Glutamatergic neuron (in vitro differentiated cells): ENCODE measurements around the gene PKM. TPM values are rescaled to one million over a fixed set of nuclear protein-coding genes. Genes with fewer than 3 reads are reported as not detected.

Source experiments
- DNase-seq: peaks from one replicate; pipeline ENCODE4 v3.0.0; 2022
- H3K27ac Mint-ChIP-seq: one replicate; pipeline ENCODE4 v1.8.0; 2020; ENCODE audit warnings: mild to moderate bottlenecking, mixed read lengths, inconsistent platforms; ENCODE audit not compliant: unreplicated experiment
- H3K27me3 Mint-ChIP-seq: one replicate; pipeline ENCODE4 v1.8.0; 2020; ENCODE audit warnings: mild to moderate bottlenecking, moderate library complexity, mixed read lengths, inconsistent platforms; ENCODE audit not compliant: unreplicated experiment
- H3K36me3 Mint-ChIP-seq: one replicate; pipeline ENCODE4 v1.8.0; 2020; ENCODE audit warnings: mild to moderate bottlenecking, mixed read lengths, inconsistent platforms; ENCODE audit not compliant: unreplicated experiment
- H3K4me1 Mint-ChIP-seq: one replicate; pipeline ENCODE4 v1.8.0; 2020; ENCODE audit warnings: mild to moderate bottlenecking, low read depth, mixed read lengths, inconsistent platforms; ENCODE audit not compliant: unreplicated experiment
- H3K4me3 Mint-ChIP-seq: one replicate; pipeline ENCODE4 v1.8.0; 2020; ENCODE audit warnings: mild to moderate bottlenecking, mixed read lengths, inconsistent platforms; ENCODE audit not compliant: unreplicated experiment
- H3K9me3 Mint-ChIP-seq: one replicate; pipeline ENCODE4 v1.8.0; 2020; ENCODE audit warnings: mild to moderate bottlenecking, moderate library complexity, mixed read lengths, inconsistent platforms; ENCODE audit not compliant: unreplicated experiment
- total RNA-seq: library from RNA; stranded (reverse); fragmentation: NEBNext Ultra II Directional; extraction: Animal tissue kit (Norgen Biotek cat#: 25700); gene quantifications from one replicate; pipeline ENCODE4 v1.2.1, GENCODE V29; 2021; ENCODE audit not compliant: unreplicated experiment
- TF ChIP-seq, protein P1 (sequence below): fragments of 200-600 bp; sonication (generic); IDR thresholded peaks from one replicate; pipeline ENCODE4 v1.5.0; 2021; ENCODE audit not compliant: partially characterized antibody, unreplicated experiment

Gene PKM
- total RNA-seq, 1 donor from 2014 or later: 949 TPM

DNA sequence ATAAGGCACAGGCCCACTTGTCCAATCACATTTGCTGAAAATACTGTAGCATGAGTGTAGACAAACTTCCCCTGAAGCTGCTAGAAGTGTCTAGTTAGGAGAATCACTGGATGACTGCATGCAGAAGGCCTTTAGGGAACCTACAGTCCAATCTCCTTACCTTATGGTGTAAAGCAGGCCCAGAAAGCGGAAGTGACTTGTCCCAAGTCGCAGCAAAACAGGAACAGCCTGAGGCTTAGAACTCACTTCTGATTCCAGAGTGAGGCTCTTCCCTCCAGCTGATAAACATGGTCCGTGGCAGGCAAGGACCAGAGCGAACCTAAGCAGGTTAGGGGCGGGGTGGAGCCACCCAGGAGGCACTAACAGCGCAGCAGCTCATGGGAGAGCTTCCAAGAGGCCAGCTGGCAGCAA lies 35.9 kb downstream of the PKM start:
- Mint-ChIP-seq H3K27ac (no peak overlapping the region), H3K9me3 (peaks cover 13% of the 10 kb centered on the region), H3K4me1 (peaks cover 5% of the 10 kb centered on the region), H3K36me3 (no peaks in the 10 kb centered on the region), H3K4me3 (no peak overlapping the region), H3K27me3 (peaks cover 12% of the 10 kb centered on the region)
- TF ChIP-seq, protein P1, sequence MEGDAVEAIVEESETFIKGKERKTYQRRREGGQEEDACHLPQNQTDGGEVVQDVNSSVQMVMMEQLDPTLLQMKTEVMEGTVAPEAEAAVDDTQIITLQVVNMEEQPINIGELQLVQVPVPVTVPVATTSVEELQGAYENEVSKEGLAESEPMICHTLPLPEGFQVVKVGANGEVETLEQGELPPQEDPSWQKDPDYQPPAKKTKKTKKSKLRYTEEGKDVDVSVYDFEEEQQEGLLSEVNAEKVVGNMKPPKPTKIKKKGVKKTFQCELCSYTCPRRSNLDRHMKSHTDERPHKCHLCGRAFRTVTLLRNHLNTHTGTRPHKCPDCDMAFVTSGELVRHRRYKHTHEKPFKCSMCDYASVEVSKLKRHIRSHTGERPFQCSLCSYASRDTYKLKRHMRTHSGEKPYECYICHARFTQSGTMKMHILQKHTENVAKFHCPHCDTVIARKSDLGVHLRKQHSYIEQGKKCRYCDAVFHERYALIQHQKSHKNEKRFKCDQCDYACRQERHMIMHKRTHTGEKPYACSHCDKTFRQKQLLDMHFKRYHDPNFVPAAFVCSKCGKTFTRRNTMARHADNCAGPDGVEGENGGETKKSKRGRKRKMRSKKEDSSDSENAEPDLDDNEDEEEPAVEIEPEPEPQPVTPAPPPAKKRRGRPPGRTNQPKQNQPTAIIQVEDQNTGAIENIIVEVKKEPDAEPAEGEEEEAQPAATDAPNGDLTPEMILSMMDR: no peak
- DNase-seq: no peak

GRCh38 chr15:72193836-72194396 lies 37.1 kb downstream of the PKM start:
- no peaks in the 10 kb centered on the region for H3K36me3 Mint-ChIP-seq
- TF ChIP-seq, protein P1: no peak
- H3K9me3 Mint-ChIP-seq: peaks cover 7% of the 10 kb centered on the region
- H3K27ac Mint-ChIP-seq: no peak overlapping the region
- DNase-seq: no peak
- H3K4me1 Mint-ChIP-seq: peaks cover 5% of the 10 kb centered on the region
- H3K4me3 Mint-ChIP-seq: no peak overlapping the region
- peaks cover 12% of the 10 kb centered on the region for H3K27me3 Mint-ChIP-seq

- peaks cover 7% of the 10 kb centered on the region for H3K27me3 Mint-ChIP-seq
- no peaks in the 10 kb centered on the region for H3K36me3 Mint-ChIP-seq
- no peak overlapping the region for H3K27ac Mint-ChIP-seq
- no peak overlapping the region for H3K4me3 Mint-ChIP-seq
- no peak for DNase-seq
- peaks cover 2% of the 10 kb centered on the region for H3K9me3 Mint-ChIP-seq
- TF ChIP-seq, protein P1: no peak
- peaks cover 5% of the 10 kb centered on the region for H3K4me1 Mint-ChIP-seq
Observed at GRCh38 chr15:72192416-72192815, 38.6 kb downstream of the PKM start.

DNA sequence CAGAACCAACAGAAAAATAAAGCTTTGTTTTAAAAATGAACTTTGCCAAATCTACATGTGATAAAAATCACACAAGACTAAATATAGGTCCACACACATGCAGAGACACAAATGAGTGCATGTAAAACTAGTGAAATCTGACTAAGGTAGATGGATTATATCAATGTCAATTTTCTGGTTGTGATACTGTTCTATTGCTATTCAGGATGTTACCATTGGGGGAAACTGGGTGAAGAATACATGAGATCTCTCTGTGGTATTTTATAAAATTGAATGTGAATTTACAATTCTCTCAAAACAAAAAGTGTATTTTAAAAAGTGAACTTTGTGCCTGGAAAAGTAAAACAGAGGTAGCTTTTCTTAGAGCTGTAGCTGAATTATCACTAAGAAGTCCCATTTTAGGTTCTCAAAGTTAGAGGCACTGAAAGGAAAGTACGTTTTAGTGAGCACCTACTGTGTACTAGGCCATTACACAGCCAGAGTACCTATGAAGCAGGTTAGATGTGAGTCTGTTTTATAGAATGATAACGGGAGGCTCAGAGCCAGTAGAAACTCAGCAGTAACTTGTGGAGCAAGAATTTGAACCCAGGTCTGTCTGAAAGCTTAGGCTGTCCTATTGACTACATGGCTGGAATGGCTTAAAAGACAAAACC lies 41.6 kb downstream of the PKM start:
- TF ChIP-seq, protein P1: no peak
- DNase-seq: no peak
- H3K4me3 Mint-ChIP-seq: no peak overlapping the region
- H3K36me3 Mint-ChIP-seq: no peaks in the 10 kb centered on the region
- peaks cover 6% of the 10 kb centered on the region for H3K27me3 Mint-ChIP-seq
- H3K9me3 Mint-ChIP-seq: no peaks in the 10 kb centered on the region
- no peak overlapping the region for H3K27ac Mint-ChIP-seq
- H3K4me1 Mint-ChIP-seq: peaks cover 5% of the 10 kb centered on the region

DNA sequence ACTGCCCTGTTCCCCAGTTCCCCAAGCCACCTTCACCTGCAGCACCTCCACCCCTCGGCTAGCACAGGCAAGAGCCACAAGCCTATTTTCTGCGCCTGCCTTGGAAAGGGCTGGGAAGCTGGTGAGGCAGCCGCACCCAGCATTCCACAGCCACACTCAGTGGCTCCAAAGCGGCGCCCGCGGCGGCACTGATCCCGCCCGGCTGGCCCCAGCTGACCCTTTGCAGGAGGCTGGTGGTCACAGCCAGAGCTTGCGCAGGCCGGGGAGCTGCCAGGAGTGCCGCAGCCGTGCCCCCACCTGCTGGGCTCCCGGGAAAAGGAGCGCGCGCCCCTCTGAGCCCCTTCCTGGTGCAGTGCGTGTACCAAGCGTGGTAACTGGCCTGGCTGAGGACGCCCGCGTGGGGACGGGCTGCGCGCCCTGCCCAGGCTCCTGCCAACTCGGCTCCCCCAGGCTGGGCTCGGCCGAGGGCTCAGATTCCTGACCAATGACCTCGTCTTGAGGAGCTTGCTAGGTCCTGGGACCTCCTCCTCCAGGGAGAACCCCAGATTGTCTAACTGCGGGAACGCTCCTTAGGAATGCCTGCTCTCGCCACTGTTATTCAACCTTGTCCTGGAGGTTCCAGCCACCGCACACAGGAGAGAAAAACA lies 46.7 kb downstream of the PKM start:
- peak; percentile 66 for DNase-seq
- no peaks in the 10 kb centered on the region for H3K4me1 Mint-ChIP-seq
- H3K4me3 Mint-ChIP-seq: peak overlapping the region; percentile 60
- no peak overlapping the region for H3K27ac Mint-ChIP-seq
- H3K27me3 Mint-ChIP-seq: peaks cover 6% of the 10 kb centered on the region
- no peaks in the 10 kb centered on the region for H3K36me3 Mint-ChIP-seq
- no peaks in the 10 kb centered on the region for H3K9me3 Mint-ChIP-seq
- TF ChIP-seq, protein P1: no peak
